ENCODE data around the gene GABRD. TPM values are rescaled to one million over a fixed set of nuclear protein-coding genes. Genes with fewer than 3 reads are reported as not detected.
A peak's percentile ranks its signal among the peaks of the same experiment; 100 is the strongest.

Gene GABRD
- total RNA-seq, 1 donor from 2014 or later = not detected

GRCh38 chr1:1989102-1989542 is 30.0 kb upstream of the GABRD start:
- Histone ChIP-seq H3K4me1 (peaks cover 23% of the 10 kb centered on the region), H3K4me3 (no peak overlapping the region), H3K27me3 (no peaks in the 10 kb centered on the region), H3K9me3 (no peaks in the 10 kb centered on the region), H3K36me3 (no peaks in the 10 kb centered on the region), H3K27ac (peak overlapping the region; percentile 70)
- intact Hi-C loops (cut with DNase I) = no loop called here
- TF ChIP-seq CTCF (IDR thresholded peaks at IDR 0.05) (no peak), POLR2AphosphoS5 (IDR thresholded peaks at IDR 0.05; ENCODE audit: insufficient read depth in 1 of 2, low read depth in 1 of 2) (no peak), POLR2A (IDR thresholded peaks at IDR 0.05) (no peak)
- DNase-seq (ENCODE audit: extremely low spot score in 2 of 2) = no peak

- DNase-seq (ENCODE audit: extremely low spot score in 2 of 2) = no peak
- Histone ChIP-seq H3K36me3 (no peaks in the 10 kb centered on the region), H3K4me1 (peaks cover 23% of the 10 kb centered on the region), H3K27ac (peak overlapping the region; percentile 70), H3K4me3 (no peak overlapping the region), H3K27me3 (no peaks in the 10 kb centered on the region), H3K9me3 (no peaks in the 10 kb centered on the region)
- intact Hi-C loops (cut with DNase I) = no loop called here
- TF ChIP-seq CTCF (IDR thresholded peaks at IDR 0.05) (no peak), POLR2AphosphoS5 (IDR thresholded peaks at IDR 0.05; ENCODE audit: insufficient read depth in 1 of 2, low read depth in 1 of 2) (no peak), POLR2A (IDR thresholded peaks at IDR 0.05) (no peak)
Observed at GRCh38 chr1:1989789-1990188, 29.4 kb upstream of the GABRD start.

GRCh38 chr1:1990222-1990621 is 28.9 kb upstream of the GABRD start:
- intact Hi-C loops (cut with DNase I) = no loop called here
- DNase-seq (ENCODE audit: extremely low spot score in 2 of 2) = no peak
- Histone ChIP-seq H3K27me3 (no peaks in the 10 kb centered on the region), H3K27ac (peak overlapping the region; percentile 70), H3K4me1 (peaks cover 23% of the 10 kb centered on the region), H3K4me3 (no peak overlapping the region), H3K36me3 (no peaks in the 10 kb centered on the region), H3K9me3 (no peaks in the 10 kb centered on the region)
- TF ChIP-seq POLR2AphosphoS5 (IDR thresholded peaks at IDR 0.05; ENCODE audit: insufficient read depth in 1 of 2, low read depth in 1 of 2) (no peak), CTCF (IDR thresholded peaks at IDR 0.05) (no peak), POLR2A (IDR thresholded peaks at IDR 0.05) (no peak)

- no peak overlapping the region for H3K27ac ChIP-seq
- no peaks in the 10 kb centered on the region for H3K36me3 ChIP-seq
- H3K4me1 ChIP-seq = peaks cover 16% of the 10 kb centered on the region
- no peaks in the 10 kb centered on the region for H3K27me3 ChIP-seq
- no peak for DNase-seq (ENCODE audit: extremely low spot score in 2 of 2)
- no peak for TF ChIP-seq CTCF (IDR thresholded peaks at IDR 0.05)
- TF ChIP-seq POLR2A (IDR thresholded peaks at IDR 0.05) = no peak
- TF ChIP-seq POLR2AphosphoS5 (IDR thresholded peaks at IDR 0.05; ENCODE audit: insufficient read depth in 1 of 2, low read depth in 1 of 2) = no peak
- intact Hi-C loops (cut with DNase I) = no loop called here
- no peak overlapping the region for H3K4me3 ChIP-seq
- no peaks in the 10 kb centered on the region for H3K9me3 ChIP-seq
Observed at GRCh38 chr1:1994536-1994935, 24.6 kb upstream of the GABRD start.

- Histone ChIP-seq H3K9me3 (no peaks in the 10 kb centered on the region), H3K27ac (no peak overlapping the region), H3K27me3 (no peaks in the 10 kb centered on the region), H3K4me1 (peaks cover 3% of the 10 kb centered on the region), H3K36me3 (no peaks in the 10 kb centered on the region), H3K4me3 (no peak overlapping the region)
- no peak for TF ChIP-seq POLR2AphosphoS5 (IDR thresholded peaks at IDR 0.05; ENCODE audit: insufficient read depth in 1 of 2, low read depth in 1 of 2)
- TF ChIP-seq POLR2A (IDR thresholded peaks at IDR 0.05) = no peak
- TF ChIP-seq CTCF (IDR thresholded peaks at IDR 0.05) = no peak
- intact Hi-C loops (cut with DNase I) = no loop called here
- no peak for DNase-seq (ENCODE audit: extremely low spot score in 2 of 2)
Observed at GRCh38 chr1:1996207-1996651, 22.9 kb upstream of the GABRD start.

Data from vagina (tissue), 2 donors.